Caki2 (cell line): ENCODE measurements around the gene IL21R. TPM values are rescaled to one million over a fixed set of nuclear protein-coding genes. Genes with fewer than 3 reads are reported as not detected.
A peak's percentile ranks its signal among the peaks of the same experiment; 100 is the strongest.

ENCODE experiments used
- DNase-seq: peaks from one replicate; pipeline ENCODE4 v3.0.0-alpha.2; 2015; ENCODE audit warnings: low read depth
- in situ Hi-C: cut with HindIII; loops from 2 replicates; pipeline ENCODE4 v1.10.0; 2016; ENCODE audit warnings: low sequenced_read_pairs, low pct_unique_long_range_greater_than_20kb, mixed read lengths
- total RNA-seq: library from RNA; depleted of rRNA; stranded (reverse); fragments of >200 nt; shearing (Covaris generic); gene quantifications from 2 replicates; pipeline ENCODE4 v1.2.3, GENCODE V29; 2014; ENCODE audit warnings: low replicate concordance

Gene IL21R
- total RNA-seq, 1 experiment from 2014 or later = 1.4 TPM

DNA sequence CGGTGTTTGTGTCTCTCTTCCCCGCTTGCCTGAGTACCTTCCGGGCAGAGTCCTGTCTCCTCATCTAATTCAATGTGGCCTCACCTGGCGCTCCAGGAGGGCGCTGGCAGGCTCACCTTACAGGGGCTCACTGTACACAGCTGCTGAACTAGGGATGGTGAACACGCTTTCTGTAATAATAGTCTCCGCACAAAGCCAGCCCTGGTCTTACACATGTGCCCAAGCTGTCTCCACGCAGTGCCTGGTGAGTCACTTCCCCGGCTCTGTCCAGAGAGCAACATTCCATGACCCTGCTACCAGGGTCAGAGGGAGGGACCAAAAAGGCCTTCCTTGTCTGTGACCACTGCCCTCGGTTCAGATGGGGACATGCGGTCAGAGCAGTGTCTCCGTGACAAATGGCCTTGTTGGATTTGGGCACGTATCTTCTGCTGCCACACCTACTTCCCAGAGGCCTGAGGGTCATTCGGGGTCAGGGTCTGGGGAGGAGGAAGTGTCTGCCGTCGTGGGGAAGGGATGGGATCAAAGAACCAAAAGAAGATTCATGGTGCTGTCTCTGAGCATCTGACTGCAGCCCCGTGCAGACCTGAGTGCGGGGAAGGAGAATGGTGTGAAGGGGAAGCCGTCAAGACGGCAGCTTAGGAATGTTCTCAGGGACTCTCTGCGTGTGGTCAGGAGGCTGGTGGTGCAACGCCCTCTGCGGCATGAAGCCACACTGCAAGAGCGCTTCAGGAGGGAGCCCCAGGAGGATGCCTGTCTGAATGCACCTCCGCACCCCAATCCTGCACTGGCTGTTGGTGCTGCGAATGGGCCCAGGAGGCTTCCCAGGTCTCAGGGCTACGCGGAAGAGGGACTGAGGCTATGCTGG is 68.8 kb downstream of the IL21R start:
- in situ Hi-C loops = no loop called here
- DNase-seq = peak; percentile 32

DNA sequence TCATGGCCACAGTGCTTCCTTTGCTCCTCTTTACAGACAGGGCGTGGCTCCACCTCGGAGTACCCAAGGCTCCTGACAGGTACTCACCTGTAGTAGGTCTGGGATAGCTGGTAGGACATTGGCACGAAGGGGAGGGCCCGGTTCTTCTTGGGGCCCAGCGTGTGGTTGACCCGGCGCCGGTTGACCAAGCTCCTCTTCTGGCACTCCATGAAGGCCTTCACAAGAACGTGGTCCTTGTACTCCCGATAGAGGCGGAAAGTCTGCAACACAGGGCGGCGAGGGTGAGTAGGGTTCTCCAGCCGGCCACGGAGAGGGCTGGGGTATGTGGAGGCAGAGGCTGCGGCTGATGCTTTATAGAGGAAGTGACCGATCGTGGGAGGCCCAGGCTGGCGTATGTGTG is 69.7 kb downstream of the IL21R start:
- in situ Hi-C loops = no loop called here
- DNase-seq = no peak

DNA sequence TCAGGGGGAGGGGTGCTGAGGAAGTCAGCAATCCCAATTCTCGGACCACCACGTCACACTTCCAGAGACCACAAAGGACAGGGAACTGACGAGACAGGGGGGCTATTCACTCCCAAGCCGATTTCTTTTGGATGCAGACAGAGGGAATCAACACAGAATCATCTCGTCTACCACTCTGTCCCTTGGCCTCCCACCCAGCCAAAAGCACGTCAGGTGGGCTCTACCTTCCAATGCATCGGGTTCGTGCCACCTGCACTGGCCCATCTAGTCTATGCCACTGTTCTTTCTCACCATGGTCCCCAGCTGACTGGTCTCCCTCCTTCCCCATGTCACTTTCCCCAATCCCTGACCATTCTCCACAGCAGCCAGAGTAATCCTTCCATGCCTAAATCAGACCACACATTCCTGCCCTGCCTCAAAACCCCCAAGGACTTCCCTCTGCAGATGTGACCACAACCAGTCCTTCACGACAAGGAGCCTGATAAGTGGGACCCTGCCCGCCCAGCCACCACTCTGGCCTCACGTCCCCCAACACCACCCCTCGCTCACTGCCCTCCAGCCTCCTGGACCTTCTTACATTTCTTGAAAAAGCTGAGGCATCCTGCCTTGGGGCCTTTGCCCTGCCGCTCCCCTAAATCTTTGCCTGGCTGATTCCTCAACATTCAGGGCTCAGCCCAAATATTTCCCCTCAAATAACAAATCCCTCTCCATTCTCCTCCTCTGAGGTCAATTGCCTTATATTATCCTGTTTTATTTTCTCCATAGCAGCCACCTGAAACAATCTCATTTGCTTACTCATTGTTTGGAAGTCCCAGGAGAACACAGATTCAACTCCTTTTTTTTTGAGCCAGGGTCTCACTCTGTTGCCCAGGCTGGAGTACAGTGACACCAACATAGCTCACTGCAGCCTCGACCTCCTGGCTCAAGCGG is 70.4 kb downstream of the IL21R start:
- DNase-seq = no peak
- in situ Hi-C loops = no loop called here

DNA sequence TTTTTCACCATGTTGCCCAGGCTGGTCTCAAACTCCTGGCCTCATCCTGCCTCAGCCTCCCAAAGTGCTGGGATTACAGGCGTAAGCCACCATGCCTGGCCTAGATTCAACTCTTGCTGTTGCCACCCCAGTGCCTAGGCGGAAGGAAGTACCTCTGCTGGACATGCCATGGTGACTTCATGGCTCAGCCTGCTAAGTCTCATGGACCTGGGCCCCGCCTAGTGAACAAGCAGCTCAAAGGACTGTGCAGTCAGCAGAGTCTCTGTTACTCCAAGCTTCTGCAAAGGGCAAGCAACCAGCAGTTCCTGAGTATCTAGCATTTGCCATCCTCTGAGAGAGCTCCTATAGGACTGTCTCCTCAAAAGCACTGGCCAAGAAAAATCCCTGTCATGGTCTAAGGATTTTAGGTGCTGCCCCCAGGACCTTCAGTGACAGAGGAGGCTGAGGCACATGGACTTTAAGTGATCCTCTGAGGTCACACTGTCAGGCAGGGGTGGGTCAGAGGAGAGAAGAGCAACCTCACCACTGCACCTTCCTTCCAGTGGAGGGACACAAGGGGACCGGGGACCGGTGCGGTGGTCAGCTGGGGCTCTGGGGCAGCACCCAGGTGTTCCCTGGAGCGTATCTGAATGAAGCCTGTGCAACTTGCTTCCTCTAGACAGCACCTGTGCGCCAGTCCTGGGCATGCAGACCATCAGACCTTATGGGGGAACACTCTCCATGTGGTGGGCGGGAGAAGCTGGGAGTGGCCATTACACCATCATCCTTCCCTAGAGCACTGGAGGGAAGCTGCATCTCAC is 71.3 kb downstream of the IL21R start:
- in situ Hi-C loops = no loop called here

DNA sequence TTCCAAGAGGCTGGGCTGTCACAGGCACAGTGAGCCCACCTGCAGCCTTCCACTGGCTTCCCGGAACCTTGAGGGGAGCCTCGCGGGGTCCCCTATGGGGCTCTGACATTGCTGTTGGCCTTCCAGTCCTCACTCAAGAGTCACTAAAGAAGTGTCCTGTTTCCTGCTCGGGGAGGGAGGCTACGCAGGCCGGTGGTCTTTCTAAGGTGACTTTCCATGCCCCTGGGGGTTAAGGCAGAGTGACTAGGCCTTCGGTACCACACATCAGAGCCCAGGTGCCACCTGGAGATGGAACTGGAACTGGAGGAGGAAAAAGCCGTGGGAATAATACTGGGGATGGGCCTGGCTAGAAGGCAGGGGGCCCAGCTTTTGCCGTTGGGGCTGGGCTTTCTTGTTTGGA is 72.1 kb downstream of the IL21R start:
- in situ Hi-C loops = no loop called here
- no peak for DNase-seq

More for the DNA sequence above, 71.3 kb downstream of the IL21R start:
- DNase-seq = no peak

DNA sequence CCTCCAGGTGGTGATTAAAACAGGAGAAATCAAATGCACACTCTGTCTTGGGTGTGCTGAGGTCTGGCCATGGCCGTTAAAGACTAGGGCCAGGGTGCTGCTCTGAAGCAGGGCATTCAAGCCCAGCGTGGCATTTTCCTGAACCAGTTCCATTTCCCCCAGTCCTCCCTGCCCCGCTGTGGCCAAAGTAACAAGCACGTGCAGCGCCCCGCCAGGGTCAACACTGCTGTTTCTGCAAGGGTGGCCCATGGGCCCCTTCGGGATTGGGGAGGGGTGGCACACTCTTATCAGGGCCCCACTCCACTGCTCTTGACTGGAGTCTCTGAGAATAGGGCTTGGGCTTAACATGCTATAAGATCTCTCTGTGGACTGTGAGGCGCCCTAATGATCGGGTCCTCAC is 72.9 kb downstream of the IL21R start:
- in situ Hi-C loops = no loop called here
- no peak for DNase-seq

DNA sequence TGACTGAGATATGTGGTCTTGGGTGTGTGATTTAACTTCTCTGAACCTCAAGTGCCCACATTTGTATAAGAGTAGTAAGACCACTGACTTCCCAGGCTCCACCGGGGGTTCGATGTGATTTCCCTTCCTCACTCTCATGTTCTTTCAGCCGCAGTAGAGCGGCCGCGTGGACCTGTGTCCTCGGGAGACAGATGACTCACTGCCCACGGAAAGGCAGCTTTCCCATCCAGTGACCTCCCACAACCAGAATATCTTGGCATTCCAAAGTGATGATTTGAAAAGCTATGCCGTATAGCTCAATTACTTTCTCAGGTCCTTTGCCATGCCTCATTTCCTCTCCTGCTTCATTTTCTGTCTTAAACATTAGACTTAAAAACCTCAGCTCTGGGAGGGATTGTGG is 73.6 kb downstream of the IL21R start:
- DNase-seq = peak; percentile 68
- in situ Hi-C loops = no loop called here

DNA sequence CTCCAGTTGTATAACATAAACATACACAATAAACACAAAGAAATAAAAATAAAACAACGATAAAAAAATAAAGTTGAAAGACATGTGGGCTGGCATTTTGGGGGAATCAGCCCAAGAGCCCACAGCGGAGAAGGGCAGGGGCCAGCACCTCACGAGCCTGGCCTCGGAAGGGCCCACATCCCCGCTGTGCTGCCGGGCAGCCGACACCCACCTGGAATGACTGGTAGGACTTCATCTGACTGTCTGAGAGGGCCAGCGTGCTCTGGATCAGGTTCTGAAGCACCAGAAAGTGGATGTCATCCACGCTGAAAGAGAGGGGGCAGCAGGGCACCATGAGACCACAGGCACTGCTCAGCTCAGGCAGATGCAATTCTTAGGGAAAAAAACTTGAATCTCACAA is 74.3 kb downstream of the IL21R start:
- no peak for DNase-seq
- in situ Hi-C loops = no loop called here

DNA sequence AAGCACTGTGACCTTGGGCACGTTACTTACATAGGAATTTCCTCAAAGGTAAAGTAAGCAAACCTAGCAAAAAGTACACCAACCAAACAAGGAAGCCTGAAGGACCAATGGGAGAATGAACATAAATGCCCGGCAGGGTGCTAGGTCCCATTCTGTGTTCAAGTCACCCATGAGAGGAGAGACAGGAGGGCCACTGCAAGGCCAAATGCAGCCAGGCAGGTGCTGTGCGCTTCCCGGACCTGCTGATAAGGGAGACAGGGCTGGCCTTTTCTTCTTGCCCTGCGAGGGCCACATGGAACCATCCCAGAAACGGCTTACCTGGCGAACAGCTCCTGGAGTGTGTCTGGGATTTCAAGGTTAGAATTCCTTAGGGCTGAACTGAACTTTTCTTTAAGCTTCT is 78.8 kb downstream of the IL21R start:
- in situ Hi-C loops = no loop called here
- no peak for DNase-seq

DNA sequence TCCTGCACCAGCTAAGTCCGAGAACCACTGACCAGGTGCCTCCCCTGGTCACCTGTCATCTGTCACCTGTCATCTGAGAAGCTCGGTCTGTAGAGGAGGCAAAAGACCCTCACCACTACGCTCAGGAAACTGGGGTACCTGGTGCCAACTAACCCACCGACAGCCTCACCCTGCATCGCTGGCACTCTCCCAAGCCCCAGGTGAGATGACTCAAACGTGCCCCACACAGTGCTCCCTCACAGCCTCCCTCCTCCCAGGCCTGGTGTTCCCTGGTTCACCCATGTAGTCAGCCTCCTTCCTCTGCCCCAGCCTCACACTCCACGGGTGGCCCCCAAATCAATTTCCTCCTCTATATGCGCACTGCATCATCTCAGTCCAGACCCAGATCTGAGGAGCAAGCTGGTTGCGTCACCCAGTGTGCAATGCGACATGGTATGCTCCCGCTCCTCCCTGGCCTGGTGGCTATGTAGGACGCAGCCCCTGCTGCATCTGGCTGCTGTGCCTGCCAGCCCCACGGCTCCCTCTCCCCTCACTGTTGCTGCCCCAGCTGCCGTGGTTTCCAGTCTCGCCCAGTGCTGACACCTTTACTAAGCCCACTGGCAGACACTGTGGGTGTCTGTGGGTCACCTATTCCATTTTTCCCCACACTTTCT is 79.4 kb downstream of the IL21R start:
- in situ Hi-C loops = no loop called here
- DNase-seq = no peak

DNA sequence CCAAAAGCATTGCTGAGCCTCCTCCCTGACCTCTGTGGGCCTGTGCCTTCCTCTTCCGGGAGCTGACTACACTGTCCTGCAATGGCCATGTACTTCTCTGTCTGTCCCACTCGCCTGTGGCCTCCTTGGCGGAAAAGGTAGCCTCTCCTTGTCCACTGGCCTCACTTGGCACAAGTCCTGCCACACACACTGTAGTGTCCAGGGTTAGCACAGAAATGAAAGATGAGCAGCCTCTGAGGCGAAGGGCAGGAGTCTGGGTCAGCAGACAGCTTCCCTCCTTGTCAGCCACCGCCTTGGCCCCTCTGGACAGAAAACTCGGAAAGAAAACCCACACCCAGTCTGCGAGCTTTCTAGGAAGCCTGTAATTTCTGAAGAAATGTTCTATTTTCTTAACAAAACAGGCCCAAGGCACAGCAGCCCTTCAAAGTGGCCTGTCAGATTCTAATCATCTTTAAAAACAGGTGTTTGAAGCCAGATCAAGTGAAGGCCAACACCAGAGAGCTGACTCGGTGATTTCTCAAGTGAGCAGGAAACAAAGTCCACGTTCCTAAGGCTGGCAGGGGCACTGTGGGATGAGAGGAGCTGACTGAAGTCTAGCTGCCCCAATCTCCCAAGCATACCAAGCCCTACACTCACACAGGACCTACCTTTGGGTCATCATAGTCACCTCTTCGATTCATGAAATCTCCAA is 80.6 kb downstream of the IL21R start:
- in situ Hi-C loops = no loop called here
- DNase-seq = no peak

DNA sequence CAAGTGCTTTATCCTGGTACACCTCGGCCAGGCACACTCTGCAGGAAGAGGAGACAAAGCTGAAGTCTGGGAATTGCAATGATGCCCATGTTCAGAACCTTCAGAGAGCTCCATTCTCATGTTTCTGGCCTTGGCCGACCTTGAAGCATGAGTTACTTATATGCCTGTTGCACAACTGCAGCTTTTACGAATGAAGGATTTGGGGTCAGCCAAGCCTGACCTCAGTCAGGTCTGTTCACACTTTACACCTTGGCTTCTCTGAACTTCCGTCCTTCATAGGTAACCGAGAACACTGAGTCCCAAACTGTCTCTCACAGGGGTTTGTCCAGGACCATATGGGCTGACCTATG is 81.1 kb downstream of the IL21R start:
- no peak for DNase-seq
- in situ Hi-C loops = no loop called here

DNA sequence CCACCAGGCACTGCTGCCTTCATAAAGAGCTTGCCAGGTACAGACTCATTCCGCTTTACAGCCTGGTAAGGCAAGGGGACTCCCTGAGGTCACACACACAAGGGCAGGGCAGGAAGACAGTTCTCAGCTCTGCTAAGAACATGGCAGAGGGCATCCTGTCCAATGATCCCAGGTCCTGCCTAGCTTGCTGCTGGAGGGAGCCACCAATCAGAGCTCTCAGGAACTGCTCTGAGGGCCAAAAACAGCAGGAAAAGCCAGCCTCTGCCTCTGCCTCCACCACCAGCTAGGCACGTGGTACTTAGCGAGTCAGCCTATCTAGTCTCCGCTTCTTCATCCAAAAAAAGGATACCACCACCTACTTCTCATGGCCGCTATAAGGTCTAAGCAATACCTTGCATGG is 81.7 kb downstream of the IL21R start:
- in situ Hi-C loops = no loop called here

DNA sequence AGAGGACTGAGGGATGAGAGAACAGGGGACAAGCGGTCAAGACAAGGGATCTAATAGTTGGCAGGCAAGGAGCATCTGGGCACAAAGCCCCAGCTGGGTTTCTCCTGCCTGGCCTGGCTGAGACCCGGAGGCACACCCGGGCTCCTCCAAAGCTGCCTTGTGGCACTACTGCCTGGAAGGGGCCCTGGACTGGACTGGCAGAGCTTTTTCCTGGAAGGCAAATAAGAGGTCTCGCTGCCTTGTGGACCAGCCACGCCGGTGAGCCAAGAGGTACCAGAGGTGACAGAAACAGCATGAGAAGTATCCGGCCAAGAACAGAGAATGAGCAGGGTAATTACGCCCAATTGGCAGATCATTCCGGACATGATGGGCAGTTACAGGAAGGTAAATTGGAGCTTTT is 83.2 kb downstream of the IL21R start:
- DNase-seq = no peak
- in situ Hi-C loops = no loop called here

More for the DNA sequence above, 81.7 kb downstream of the IL21R start:
- DNase-seq = no peak

DNA sequence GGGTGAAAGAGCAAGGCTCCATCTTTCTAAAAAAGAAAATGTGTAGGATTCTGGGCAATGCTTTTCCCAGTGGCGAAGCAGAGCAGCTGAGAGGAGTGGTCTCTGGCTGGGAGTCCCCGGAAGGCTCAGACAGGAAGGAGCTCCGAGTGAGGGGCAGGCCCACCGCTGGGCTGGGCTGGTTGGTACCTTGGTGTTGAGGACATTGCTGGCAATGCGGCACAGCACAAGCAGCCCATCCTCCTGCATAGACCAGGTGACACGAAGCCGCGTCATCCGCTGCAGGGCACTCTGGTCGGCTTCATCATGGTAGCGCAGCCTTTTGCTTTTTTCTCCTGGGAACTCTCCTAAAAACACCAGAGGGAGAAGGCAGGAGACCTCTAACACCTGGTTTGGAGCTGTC is 83.8 kb downstream of the IL21R start:
- DNase-seq = no peak
- in situ Hi-C loops = no loop called here

DNA sequence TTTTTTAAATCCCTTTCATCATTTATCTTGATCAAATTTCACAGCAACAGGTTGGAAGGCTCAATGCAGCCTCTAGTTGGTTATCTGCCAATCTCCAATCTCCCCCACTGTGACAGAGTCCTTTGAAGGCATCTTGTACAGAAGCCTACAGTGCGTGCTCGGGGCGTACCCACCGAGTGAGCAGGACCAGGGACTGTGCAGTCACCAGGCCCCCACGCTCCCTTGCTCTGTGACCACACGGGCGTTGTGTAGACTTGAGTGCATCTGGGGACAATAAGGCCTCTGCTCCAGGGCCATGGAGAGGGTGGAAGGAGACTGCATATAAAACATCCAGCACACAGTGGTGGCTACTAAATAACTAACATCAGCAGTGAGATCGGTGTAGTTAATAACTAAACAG is 84.4 kb downstream of the IL21R start:
- in situ Hi-C loops = no loop called here
- DNase-seq = no peak

DNA sequence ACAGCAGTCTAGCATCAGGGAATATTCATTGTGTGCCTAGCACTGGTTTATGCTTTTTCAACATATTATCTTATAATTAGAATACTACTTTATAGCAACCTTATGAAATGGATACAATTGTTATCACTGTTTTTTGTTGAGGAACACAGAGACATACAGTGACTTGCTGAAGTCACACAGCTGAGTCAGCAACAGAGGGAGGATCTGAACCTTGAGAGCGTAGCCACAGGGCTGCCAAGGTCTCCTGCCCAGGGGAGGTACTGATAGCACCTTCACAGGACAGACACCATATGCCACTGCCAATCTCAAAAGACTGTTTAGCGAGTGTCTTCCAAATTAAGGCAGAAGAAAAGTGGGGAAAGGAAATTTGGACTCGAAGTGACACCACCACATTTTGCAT is 84.8 kb downstream of the IL21R start:
- in situ Hi-C loops = no loop called here
- no peak for DNase-seq

DNA sequence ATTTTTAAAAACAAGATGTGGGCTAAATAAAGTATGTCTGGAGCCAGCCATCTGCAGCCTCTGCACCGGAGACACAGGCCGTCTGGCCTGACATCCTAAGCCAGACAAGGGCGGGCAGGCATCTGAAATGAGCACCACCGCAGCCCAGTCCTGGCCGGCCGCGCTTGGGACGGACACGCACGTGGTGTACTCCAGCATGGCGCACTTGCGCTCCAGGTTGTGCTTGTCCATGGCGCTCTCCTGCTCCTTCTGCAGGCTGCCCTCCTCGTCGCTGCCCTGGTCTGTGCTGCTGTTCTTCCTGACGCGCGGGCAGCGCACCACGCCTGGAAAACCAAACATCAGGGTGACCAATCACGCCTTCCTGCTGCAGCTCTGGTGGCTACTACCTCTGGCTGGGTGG is 87.4 kb downstream of the IL21R start:
- no peak for DNase-seq
- in situ Hi-C loops = no loop called here
